Measurements from ENCODE around the gene PRX.

DNA sequence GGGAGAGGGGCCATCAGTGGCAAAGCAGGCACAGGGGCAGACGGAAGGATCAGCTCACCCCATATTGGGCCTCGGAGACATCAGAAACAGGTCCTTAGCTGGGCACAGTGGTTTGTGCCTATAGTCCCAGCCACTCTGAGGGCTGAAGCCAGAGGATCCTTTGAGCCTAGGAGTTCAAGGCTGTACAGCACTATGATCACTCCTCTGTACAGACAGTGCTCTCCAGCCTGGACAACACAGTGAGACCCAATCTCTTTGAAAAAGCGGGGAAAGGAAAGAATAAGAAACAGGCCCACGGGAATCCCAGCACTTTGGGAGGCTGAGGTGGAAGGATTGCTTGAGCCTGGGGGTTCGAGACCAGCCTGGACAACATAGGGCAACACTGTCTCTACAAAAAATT is 6.6 kb upstream of the PRX start:
- TF ChIP-seq GATA2 (IDR thresholded peaks at IDR 0.05; ENCODE audit: low read depth, low read length) = no peak
- TF ChIP-seq GATA3 (IDR thresholded peaks at IDR 0.05; ENCODE audit: low read depth, low read length) = no peak
